GM18519 (cell line): ENCODE data around the gene BUB1.
"Not testable (repeated sequence)": the region's sequence is repeated elsewhere in the genome, so short reads cannot be mapped to it uniquely, and the experiment has no call there.

Source experiments
- ATAC-seq: cut with Tn5 transposase; IDR thresholded peaks from one replicate; pipeline ENCODE4 v1.9.1; 2021; ENCODE audit warnings: mild to moderate bottlenecking, moderate library complexity; ENCODE audit not compliant: unreplicated experiment, low FRiP score

Gene BUB1

DNA sequence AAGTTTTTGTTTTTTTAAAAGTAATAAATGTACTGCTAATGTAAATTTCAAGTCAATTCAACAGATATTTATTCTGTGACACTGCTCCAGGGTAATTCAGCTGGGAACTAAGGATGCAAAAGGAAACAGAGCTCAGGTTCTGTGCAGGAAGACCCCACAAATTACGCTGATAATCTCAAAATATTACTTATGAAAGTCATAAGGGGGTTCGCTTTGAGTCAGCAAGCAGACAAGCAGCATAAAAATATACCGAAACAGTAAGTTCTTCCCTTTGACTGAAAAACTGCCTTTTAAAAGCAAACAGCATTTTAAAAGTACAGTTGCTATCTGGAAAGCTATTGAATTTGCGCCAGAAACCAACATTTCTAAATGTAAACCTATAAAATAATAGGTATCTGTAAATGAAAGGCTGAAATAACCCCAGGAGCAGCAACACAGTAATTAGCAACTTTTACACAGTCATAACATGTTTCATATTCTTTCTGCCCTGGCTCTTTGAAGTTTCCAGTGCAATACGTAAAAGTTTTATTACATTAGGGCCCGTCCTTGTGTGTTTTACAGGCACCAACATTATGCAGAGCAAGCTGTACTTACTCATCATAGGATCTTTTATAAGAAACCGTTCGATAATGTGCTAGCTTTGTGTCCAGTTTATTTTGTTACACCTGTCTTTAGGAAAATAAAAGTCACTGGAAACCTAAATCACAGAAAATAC, 68.9 kb downstream of the BUB1 start:
- ATAC-seq, result not testable (repeated sequence)

DNA sequence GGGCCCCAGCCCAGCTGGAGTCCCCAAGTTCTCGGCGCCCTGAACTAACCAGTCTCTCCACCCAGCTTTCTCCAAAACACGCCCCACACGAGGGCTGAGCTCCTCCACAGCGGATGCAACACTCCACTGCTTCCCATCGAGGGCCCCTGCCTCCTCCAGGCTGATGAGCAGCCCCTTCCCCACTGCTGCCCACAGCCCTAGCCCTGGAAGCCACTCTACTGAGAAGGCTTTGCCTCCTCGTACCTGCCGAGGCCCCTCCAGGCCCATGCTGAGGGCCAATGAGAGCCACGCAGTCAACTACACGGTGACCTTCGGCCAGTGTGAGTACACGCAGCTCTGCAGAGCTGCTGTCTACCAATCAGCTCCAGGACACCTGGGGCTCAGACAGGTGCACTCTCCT, 72.8 kb downstream of the BUB1 start:
- not testable (repeated sequence) for ATAC-seq

DNA sequence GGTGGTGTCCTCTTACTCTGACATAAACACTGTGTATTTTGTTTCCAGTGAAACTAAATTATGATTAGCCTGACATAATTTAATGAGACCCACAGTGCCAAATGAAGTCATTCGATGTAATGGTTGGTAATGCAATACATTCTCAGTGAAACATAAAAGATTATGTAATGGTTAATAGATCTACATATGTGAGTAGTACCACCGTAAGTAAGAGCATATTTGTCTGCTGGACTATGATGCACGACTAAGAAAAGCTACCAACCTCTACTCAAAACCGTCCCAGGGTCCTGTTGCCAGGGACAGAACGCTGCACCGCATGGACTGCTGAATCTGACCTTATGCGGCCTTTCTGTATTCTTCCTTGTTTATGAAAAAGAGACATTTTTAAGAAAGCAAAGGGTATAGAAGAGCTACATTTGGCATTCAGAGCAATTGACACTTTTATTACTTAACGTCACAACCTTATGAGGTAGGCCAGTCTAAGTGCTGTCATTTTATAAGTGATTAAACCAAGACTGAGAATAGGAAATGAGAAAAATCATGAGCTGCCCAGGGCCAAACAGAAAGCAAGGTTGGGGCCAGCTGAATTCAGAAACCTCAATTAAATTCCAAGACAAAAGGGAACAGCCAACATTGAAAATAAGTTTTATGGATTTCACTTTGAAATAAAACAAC, 73.8 kb downstream of the BUB1 start:
- not testable (repeated sequence) for ATAC-seq

DNA sequence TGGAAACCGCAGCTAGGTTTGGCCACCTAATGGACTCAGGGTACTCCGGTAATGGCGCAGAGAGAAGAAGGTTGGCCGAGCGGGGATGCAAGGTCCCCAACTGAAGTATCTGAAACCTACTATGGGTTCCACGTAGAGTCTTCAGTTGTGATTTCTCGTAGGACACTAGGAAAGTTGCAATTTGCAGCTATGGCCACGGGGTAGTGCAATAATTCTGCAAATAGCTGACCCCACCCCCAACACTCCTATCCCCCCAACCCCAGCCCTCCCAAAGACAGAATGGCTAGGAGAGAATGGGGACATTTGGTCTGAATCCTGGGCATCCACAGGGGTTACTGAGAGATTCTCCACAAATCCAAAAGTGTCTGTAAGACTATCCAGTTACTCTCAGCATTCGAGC, 75.7 kb downstream of the BUB1 start:
- not testable (repeated sequence) for ATAC-seq

DNA sequence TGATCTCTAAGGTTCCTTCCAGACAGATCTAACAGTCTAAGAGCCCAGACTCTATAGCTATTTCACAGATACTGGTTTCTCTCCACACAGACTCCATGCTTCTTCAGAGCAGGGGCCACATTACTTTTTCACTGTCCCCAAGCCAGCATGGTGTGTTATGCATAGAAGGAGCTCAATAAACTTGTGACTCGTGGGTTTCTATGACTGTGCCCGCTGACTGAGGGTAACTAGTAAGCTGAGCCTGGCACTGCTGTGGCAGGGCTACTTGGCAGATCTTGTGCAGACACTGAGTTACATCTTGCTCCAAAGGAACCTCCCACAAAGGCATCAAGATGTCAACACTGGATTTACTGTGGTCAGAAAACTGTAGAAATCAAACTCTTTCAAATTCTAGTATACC, 85.9 kb downstream of the BUB1 start:
- not testable (repeated sequence) for ATAC-seq

DNA sequence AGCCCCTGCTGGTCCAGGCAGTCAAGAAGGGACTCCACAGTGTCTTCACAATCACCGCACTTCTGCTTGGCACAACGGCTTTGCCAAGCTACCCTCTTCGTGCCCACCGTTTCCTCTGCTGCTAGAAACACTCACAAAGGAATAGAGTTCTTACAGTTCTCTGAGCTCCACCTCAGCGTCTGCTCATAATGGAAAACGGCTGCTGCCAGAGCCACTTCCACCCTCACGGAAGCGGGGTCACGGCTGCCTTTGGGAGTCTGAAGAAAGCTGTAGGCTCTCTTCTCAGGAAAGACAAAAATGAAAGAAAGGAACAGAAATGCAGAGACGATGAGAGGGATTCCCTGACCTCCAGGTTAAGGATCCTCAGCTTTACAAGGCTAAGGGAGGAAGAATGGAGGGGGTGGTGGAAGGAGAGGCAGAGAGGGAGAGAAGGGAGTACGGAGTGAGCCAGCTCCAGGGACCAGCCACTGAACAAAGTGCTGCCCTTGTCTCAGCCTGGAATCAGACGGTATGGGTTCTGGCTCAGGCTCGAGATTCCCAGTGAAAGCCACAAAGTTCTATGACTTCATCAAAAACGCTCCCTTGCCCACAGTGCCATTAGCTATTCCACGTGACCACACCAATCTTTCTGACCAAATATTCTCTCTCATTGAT, 88.1 kb downstream of the BUB1 start:
- not testable (repeated sequence) for ATAC-seq

DNA sequence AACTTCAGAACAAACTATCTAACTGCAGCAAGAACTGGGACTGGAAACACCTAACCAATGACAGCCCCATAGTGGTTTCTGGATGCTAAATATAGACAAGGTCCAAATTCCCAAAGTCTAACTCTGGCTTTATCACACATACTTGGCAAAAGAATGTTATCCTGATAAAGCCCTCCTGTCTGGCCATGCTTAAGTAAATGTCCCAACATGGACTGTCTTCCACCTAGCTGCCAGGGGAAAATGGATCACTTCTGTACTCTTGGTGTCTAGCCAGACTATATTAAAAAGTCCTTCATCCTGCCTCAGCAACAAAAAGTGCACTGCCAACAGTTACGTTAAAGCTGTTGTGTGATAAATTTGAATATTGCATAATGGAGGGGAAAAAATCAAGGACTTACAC, 89.3 kb downstream of the BUB1 start:
- not testable (repeated sequence) for ATAC-seq
